Activated naive CD4-positive, alpha-beta T cell treated with anti-CD3 and anti-CD28 coated beads, Interleukin-2, amount 50 U/mL, for 24 hours (primary cell): ENCODE data around the gene SLC3A2.
"Not testable (repeated sequence)": the region's sequence is repeated elsewhere in the genome, so short reads cannot be mapped to it uniquely, and the experiment has no call there.

ENCODE experiments used
- H3K27ac Mint-ChIP-seq: one replicate; pipeline ENCODE4 v1.8.0; 2021; ENCODE audit warnings: mild to moderate bottlenecking, mixed read lengths
- H3K27me3 Mint-ChIP-seq: one replicate; pipeline ENCODE4 v1.8.0; 2021; ENCODE audit warnings: mixed read lengths
- H3K36me3 Mint-ChIP-seq: one replicate; pipeline ENCODE4 v1.8.0; 2021; ENCODE audit warnings: mixed read lengths
- H3K4me1 Mint-ChIP-seq: one replicate; pipeline ENCODE4 v1.8.0; 2021; ENCODE audit warnings: mixed read lengths
- H3K4me3 Mint-ChIP-seq: one replicate; pipeline ENCODE4 v1.8.0; 2021; ENCODE audit warnings: mild to moderate bottlenecking, mixed read lengths
- H3K9me3 Mint-ChIP-seq: one replicate; pipeline ENCODE4 v1.8.0; 2021; ENCODE audit warnings: mixed read lengths

Gene SLC3A2

GRCh38 chr11:62860835-62861563 is 19.7 kb upstream of the SLC3A2 start:
- Mint-ChIP-seq H3K27me3 (no peaks in the 10 kb centered on the region), H3K4me3 (no peak overlapping the region), H3K4me1 (peaks cover 20% of the 10 kb centered on the region), H3K36me3 (peaks cover 4% of the 10 kb centered on the region), H3K9me3 (no peaks in the 10 kb centered on the region), H3K27ac (no peak overlapping the region)

GRCh38 chr11:62861564-62862192 is 19.0 kb upstream of the SLC3A2 start:
- H3K4me3 Mint-ChIP-seq: not testable (repeated sequence)

GRCh38 chr11:62863687-62864335 is 16.9 kb upstream of the SLC3A2 start:
- Mint-ChIP-seq H3K9me3 (no peaks in the 10 kb centered on the region), H3K4me1 (peaks cover 6% of the 10 kb centered on the region), H3K27ac (no peak overlapping the region), H3K4me3 (no peak overlapping the region), H3K27me3 (no peaks in the 10 kb centered on the region), H3K36me3 (no peaks in the 10 kb centered on the region)

More at GRCh38 chr11:62861564-62862192, 19.0 kb upstream of the SLC3A2 start:
- not testable (repeated sequence) for H3K27me3 Mint-ChIP-seq, H3K9me3 Mint-ChIP-seq, H3K27ac Mint-ChIP-seq, H3K36me3 Mint-ChIP-seq
- peaks cover 20% of the 10 kb centered on the region for H3K4me1 Mint-ChIP-seq

GRCh38 chr11:62865635-62866034 is 15.1 kb upstream of the SLC3A2 start:
- Mint-ChIP-seq H3K27ac (no peak overlapping the region), H3K27me3 (no peaks in the 10 kb centered on the region), H3K4me3 (no peak overlapping the region), H3K9me3 (no peaks in the 10 kb centered on the region), H3K4me1 (peaks cover 6% of the 10 kb centered on the region), H3K36me3 (no peaks in the 10 kb centered on the region)

GRCh38 chr11:62874851-62875250 is 5.8 kb upstream of the SLC3A2 start:
- Mint-ChIP-seq H3K4me1 (peaks cover 5% of the 10 kb centered on the region), H3K27ac (no peak overlapping the region), H3K27me3 (no peaks in the 10 kb centered on the region), H3K4me3 (no peak overlapping the region), H3K36me3 (peaks cover 1% of the 10 kb centered on the region), H3K9me3 (no peaks in the 10 kb centered on the region)

- Mint-ChIP-seq H3K9me3 (no peaks in the 10 kb centered on the region), H3K4me3 (no peak overlapping the region), H3K27ac (no peak overlapping the region), H3K27me3 (no peaks in the 10 kb centered on the region), H3K4me1 (peaks cover 10% of the 10 kb centered on the region), H3K36me3 (peaks cover 8% of the 10 kb centered on the region)
Measured at GRCh38 chr11:62875698-62876478, 4.8 kb upstream of the SLC3A2 start.

- H3K4me1 Mint-ChIP-seq: peaks cover 10% of the 10 kb centered on the region
- H3K36me3 Mint-ChIP-seq: peaks cover 11% of the 10 kb centered on the region
- no peaks in the 10 kb centered on the region for H3K9me3 Mint-ChIP-seq
- H3K27me3 Mint-ChIP-seq: no peaks in the 10 kb centered on the region
- no peak overlapping the region for H3K27ac Mint-ChIP-seq
- H3K4me3 Mint-ChIP-seq: no peak overlapping the region
Measured at GRCh38 chr11:62876712-62877111, 4.0 kb upstream of the SLC3A2 start.

GRCh38 chr11:62879235-62879978 is 1.3 kb upstream of the SLC3A2 start:
- H3K36me3 Mint-ChIP-seq: peaks cover 36% of the 10 kb centered on the region
- peak overlapping the region; percentile 97 for H3K4me3 Mint-ChIP-seq
- peak overlapping the region; percentile 87 for H3K27ac Mint-ChIP-seq
- H3K9me3 Mint-ChIP-seq: no peaks in the 10 kb centered on the region
- H3K27me3 Mint-ChIP-seq: no peaks in the 10 kb centered on the region
- peaks cover 32% of the 10 kb centered on the region for H3K4me1 Mint-ChIP-seq

- peak overlapping the region; percentile 97 for H3K4me3 Mint-ChIP-seq
- peak overlapping the region; percentile 100 for H3K27ac Mint-ChIP-seq
- no peaks in the 10 kb centered on the region for H3K27me3 Mint-ChIP-seq
- H3K9me3 Mint-ChIP-seq: no peaks in the 10 kb centered on the region
- peaks cover 37% of the 10 kb centered on the region for H3K4me1 Mint-ChIP-seq
- H3K36me3 Mint-ChIP-seq: peaks cover 40% of the 10 kb centered on the region
Measured at GRCh38 chr11:62880231-62880802, 379 bp upstream of the SLC3A2 start.

GRCh38 chr11:62881579-62882430 is 1.1 kb downstream of the SLC3A2 start:
- Mint-ChIP-seq H3K36me3 (peaks cover 46% of the 10 kb centered on the region), H3K9me3 (no peaks in the 10 kb centered on the region), H3K4me3 (peak overlapping the region; percentile 97), H3K27ac (peak overlapping the region; percentile 100), H3K27me3 (no peaks in the 10 kb centered on the region), H3K4me1 (peaks cover 50% of the 10 kb centered on the region)

- Mint-ChIP-seq H3K4me1 (peaks cover 55% of the 10 kb centered on the region), H3K4me3 (peak overlapping the region; percentile 97), H3K27ac (peak overlapping the region; percentile 100), H3K9me3 (no peaks in the 10 kb centered on the region), H3K27me3 (no peaks in the 10 kb centered on the region), H3K36me3 (peaks cover 49% of the 10 kb centered on the region)
Measured at GRCh38 chr11:62882431-62882749, 1.7 kb downstream of the SLC3A2 start.

- H3K27ac Mint-ChIP-seq: peak overlapping the region; percentile 100
- no peaks in the 10 kb centered on the region for H3K27me3 Mint-ChIP-seq
- H3K36me3 Mint-ChIP-seq: peaks cover 49% of the 10 kb centered on the region
- no peaks in the 10 kb centered on the region for H3K9me3 Mint-ChIP-seq
- peak overlapping the region; percentile 97 for H3K4me3 Mint-ChIP-seq
- H3K4me1 Mint-ChIP-seq: peaks cover 57% of the 10 kb centered on the region
Measured at GRCh38 chr11:62882788-62883501, 2.2 kb downstream of the SLC3A2 start.

- H3K9me3 Mint-ChIP-seq: no peaks in the 10 kb centered on the region
Measured at GRCh38 chr11:62883673-62884072, 3.0 kb downstream of the SLC3A2 start.

More at GRCh38 chr11:62883673-62884072, 3.0 kb downstream of the SLC3A2 start:
- Mint-ChIP-seq H3K36me3 (peaks cover 50% of the 10 kb centered on the region), H3K4me1 (peaks cover 59% of the 10 kb centered on the region), H3K4me3 (peak overlapping the region; percentile 97), H3K27ac (peak overlapping the region; percentile 100), H3K27me3 (no peaks in the 10 kb centered on the region)
